NCI-H1694 treated with DMSO at 0.1 percent for 48 hours (cell line): ENCODE results near the gene TNFAIP8L2.
A peak's percentile ranks its signal among the peaks of the same experiment; 100 is the strongest.
"Not testable (repeated sequence)": the region's sequence is repeated elsewhere in the genome, so short reads cannot be mapped to it uniquely, and the experiment has no call there.

Experiments used
- DNase-seq: peaks from one replicate; lab custom pipeline; 2025; lab: John Stamatoyannopoulos, UW

The TNFAIP8L2 gene

GRCh38 chr1:151189637-151190445, 33.4 kb downstream of the TNFAIP8L2 start, which contains the start of gene VPS72:
VPS72 (minus strand) TSS chr1:151190197; CDS start chr1:151190121, 76 bp downstream.
- peak; percentile 96 for DNase-seq

DNA sequence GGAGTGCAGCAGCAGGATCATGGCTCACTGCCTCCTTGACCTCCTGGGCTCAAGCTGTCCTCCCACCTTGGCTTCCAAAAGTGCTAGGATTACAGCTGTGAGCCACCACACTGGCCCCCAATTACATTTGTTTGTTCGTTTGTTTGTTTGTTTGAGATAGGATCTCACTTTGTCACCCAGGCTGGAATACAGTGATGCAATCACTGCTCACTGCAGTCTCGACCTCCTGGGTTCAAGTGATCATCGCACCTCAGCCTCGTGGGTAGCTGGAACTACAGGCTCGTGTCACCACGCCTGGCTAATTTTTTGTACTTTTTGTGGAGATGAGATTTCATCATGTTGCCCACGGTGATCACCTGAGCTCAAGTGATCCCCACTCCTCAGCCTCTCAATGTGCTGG, 35.6 kb downstream of the TNFAIP8L2 start:
- DNase-seq: no peak

DNA sequence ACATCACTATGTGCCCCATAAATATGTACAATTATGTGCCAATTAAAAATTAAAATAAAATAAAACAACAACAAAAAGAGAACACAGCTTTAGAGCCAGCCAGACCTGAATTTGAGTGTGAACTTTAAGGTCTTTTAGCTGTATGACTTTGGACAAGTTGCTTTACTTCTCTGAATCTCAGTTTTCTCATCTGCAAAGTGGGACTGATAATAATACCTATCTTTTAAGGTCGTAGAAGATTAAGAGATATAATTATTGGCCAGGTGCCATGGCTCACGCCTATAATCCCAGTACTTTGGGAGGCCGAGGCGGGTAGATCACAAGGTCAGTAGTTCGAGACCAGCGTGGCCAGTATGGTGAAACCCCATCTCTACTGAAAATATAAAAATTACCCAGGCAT, 36.9 kb downstream of the TNFAIP8L2 start:
- no peak for DNase-seq

GRCh38 chr1:151193856-151194255, 37.4 kb downstream of the TNFAIP8L2 start:
- DNase-seq: no peak

GRCh38 chr1:151194894-151195594, 38.6 kb downstream of the TNFAIP8L2 start:
- DNase-seq: not testable (repeated sequence)

DNA sequence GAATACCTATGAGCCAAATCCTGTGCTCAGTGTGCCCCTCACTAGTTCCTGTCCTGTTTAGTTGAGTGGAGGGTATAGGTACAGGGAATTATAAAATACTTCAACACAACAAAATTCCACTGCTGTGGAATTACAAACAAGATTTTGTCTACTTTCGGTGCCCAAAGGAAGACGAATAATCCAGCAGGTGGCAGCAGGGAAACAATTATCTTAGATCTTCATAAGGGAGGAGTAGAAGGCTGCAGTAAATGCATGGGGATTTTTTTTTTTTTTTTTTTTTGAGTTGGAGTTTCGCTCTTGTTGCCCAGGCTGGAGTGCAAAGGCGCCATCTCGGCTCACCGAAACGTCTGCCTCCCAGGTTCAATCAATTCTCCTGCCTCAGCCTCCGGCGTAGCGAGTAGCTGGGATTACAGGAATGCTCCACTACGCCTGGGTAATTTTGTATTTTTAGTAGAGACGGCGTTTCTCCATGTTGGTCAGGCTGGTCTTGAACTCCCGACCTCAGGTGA, 39.9 kb downstream of the TNFAIP8L2 start:
- peak; percentile 95 for DNase-seq

DNA sequence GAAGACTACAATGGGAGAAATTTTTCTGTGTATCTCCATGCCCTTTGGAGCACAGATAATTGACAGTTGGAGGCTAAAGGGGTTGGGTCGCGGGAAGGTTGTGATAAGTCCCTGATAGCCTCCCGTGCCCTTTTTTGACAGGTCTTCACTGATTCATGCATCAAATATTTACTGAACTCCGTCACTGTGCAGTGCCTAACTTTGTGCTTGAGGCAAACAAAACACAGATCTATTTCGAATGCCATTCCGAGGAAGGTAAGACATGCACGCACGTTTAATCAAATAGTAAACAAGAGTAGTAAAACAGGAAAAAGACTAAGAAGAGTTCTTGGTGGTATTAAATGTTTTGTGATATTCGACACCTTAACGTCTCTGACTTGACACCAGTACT, 41.4 kb downstream of the TNFAIP8L2 start:
- peak; percentile 47 for DNase-seq

DNA sequence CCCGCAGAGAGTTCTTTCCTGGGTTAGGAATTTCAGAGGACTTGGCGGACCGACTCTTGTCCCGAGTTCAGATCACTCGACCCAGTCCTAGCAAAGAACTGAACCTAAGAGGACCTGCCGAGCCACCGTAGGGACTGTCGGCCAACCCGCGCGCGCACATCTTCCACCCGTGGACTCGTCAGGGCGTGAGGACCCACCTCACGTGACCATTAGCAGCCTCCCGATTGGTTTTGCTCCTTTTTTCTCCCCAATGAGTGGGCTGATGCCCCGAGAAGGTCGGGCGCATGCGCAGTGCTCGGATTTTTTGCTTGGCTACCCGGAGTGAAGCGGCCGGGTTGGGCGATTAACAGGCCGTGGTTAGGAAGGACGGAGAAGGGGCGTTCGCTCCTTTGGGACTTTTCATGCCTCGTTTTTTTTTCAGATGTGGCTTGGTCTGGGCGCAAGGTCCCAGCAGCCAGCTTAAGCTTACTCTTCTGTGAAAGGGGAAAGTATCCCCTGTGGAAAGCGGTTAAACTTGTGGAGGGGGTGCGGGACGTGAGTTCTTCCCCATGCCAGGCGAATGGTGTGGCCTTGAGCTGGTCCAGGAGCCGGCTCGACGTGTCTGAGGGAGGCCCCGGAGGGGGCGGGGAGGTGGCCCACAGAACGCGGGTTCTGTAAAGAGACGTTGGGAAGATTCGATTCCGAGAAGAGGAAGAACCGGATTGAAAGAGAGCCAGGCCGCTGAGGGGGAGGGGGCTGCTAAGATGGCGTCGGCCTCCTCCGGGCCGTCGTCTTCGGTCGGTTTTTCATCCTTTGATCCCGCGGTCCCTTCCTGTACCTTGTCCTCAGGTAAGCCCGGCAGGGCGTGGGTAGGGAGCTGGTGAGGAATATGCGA, 42.0 kb downstream of the TNFAIP8L2 start, which contains the start of gene PIP5K1A:
Gene PIP5K1A (plus strand): TSS at position 299 of the 874 bp plus-strand sequence. CDS start 445 bp downstream, at position 744.
- peak; percentile 99 for DNase-seq

- DNase-seq: no peak
These were observed 43.6 kb downstream of the TNFAIP8L2 start for GRCh38 chr1:151199873-151200581.

GRCh38 chr1:151205381-151205965, 49.0 kb downstream of the TNFAIP8L2 start:
- not testable (repeated sequence) for DNase-seq
